ENCODE measurements around the gene STAT5A.

The STAT5A gene

GRCh38 chr17:42322382-42323267, 34.3 kb downstream of the STAT5A start:
- no peak overlapping the region for H3K4me3 ChIP-seq (ENCODE audit: low read depth, low read length)

- H3K4me3 ChIP-seq (ENCODE audit: low read depth, low read length): no peak overlapping the region
These were observed 35.0 kb downstream of the STAT5A start for GRCh38 chr17:42323268-42323773.

- no peak overlapping the region for H3K4me3 ChIP-seq (ENCODE audit: low read depth, low read length)
These were observed 36.7 kb downstream of the STAT5A start for GRCh38 chr17:42325026-42325425.

GRCh38 chr17:42329025-42329976, 41.0 kb downstream of the STAT5A start:
- no peak overlapping the region for H3K4me3 ChIP-seq (ENCODE audit: low read depth, low read length)

GRCh38 chr17:42333053-42333452, 44.8 kb downstream of the STAT5A start:
- H3K4me3 ChIP-seq (ENCODE audit: low read depth, low read length): no peak overlapping the region

GRCh38 chr17:42334677-42335076, 46.4 kb downstream of the STAT5A start:
- no peak overlapping the region for H3K4me3 ChIP-seq (ENCODE audit: low read depth, low read length)

- H3K4me3 ChIP-seq (ENCODE audit: low read depth, low read length): no peak overlapping the region
These were observed 49.1 kb downstream of the STAT5A start for GRCh38 chr17:42337442-42337841.

- no peak overlapping the region for H3K4me3 ChIP-seq (ENCODE audit: low read depth, low read length)
These were observed 50.2 kb downstream of the STAT5A start for GRCh38 chr17:42338427-42338985.

- no peak overlapping the region for H3K4me3 ChIP-seq (ENCODE audit: low read depth, low read length)
These were observed 50.9 kb downstream of the STAT5A start for GRCh38 chr17:42339221-42339620.

GRCh38 chr17:42340691-42341127, 52.4 kb downstream of the STAT5A start:
- H3K4me3 ChIP-seq (ENCODE audit: low read depth, low read length): no peak overlapping the region

GRCh38 chr17:42341568-42341967, 53.3 kb downstream of the STAT5A start:
- H3K4me3 ChIP-seq (ENCODE audit: low read depth, low read length): no peak overlapping the region

GRCh38 chr17:42342242-42343008, 54.1 kb downstream of the STAT5A start:
- no peak overlapping the region for H3K4me3 ChIP-seq (ENCODE audit: low read depth, low read length)

- no peak overlapping the region for H3K4me3 ChIP-seq (ENCODE audit: low read depth, low read length)
These were observed 57.2 kb downstream of the STAT5A start for GRCh38 chr17:42345396-42346073.

GRCh38 chr17:42346481-42346880, 58.2 kb downstream of the STAT5A start:
- H3K4me3 ChIP-seq (ENCODE audit: low read depth, low read length): no peak overlapping the region

- no peak overlapping the region for H3K4me3 ChIP-seq (ENCODE audit: low read depth, low read length)
These were observed 58.9 kb downstream of the STAT5A start for GRCh38 chr17:42347198-42347597.

GRCh38 chr17:42347606-42348005, 59.3 kb downstream of the STAT5A start:
- no peak overlapping the region for H3K4me3 ChIP-seq (ENCODE audit: low read depth, low read length)

GRCh38 chr17:42348104-42348503, 59.8 kb downstream of the STAT5A start:
- H3K4me3 ChIP-seq (ENCODE audit: low read depth, low read length): no peak overlapping the region

GRCh38 chr17:42354956-42355843, 66.9 kb downstream of the STAT5A start:
- no peak overlapping the region for H3K4me3 ChIP-seq (ENCODE audit: low read depth, low read length)

- H3K4me3 ChIP-seq (ENCODE audit: low read depth, low read length): no peak overlapping the region
These were observed 70.1 kb downstream of the STAT5A start for GRCh38 chr17:42358434-42358833.
